ENCODE measurements around the gene CACNG7. TPM values are rescaled to one million over a fixed set of nuclear protein-coding genes. Genes with fewer than 3 reads are reported as not detected.

CACNG7 gene
- total RNA-seq, 1 experiment from 2014 or later, result not detected

- DNase-seq (ENCODE audit: low read depth, low spot score) (no peak), ATAC-seq (no peak)
- TF ChIP-seq TCF7L2 (IDR thresholded peaks at IDR 0.05; ENCODE audit: borderline replicate concordance, extremely low read depth, insufficient read depth, insufficient read length) (no peak), SIN3A (IDR thresholded peaks at IDR 0.05; ENCODE audit: low read depth) (no peak), ZNF274 (IDR thresholded peaks at IDR 0.05; ENCODE audit: low read depth, low read length) (no peak), CTCF (IDR thresholded peaks at IDR 0.05 in 2 of 3, conservative IDR thresholded peaks at IDR 0.05 in 1 of 3; ENCODE audit: borderline replicate concordance in 1 of 3, insufficient read depth in 1 of 3, low read depth in 2 of 3, low read length in 2 of 3) (no peak), YY1 (IDR thresholded peaks at IDR 0.05; ENCODE audit: extremely low read depth, insufficient replicate concordance, low read depth, low read length) (no peak), RAD21 (IDR thresholded peaks at IDR 0.05; ENCODE audit: low read depth) (no peak), CBX3 (IDR thresholded peaks at IDR 0.05; ENCODE audit: low read depth) (no peak), MAX (IDR thresholded peaks at IDR 0.05) (no peak), POLR2A (IDR thresholded peaks at IDR 0.05; ENCODE audit: borderline replicate concordance, extremely low read depth, insufficient read depth, insufficient read length) (no peak), EGR1 (IDR thresholded peaks at IDR 0.05; ENCODE audit: low read depth) (no peak), ELF1 (IDR thresholded peaks at IDR 0.05; ENCODE audit: borderline replicate concordance, low read depth) (no peak), FOSL1 (IDR thresholded peaks at IDR 0.05; ENCODE audit: low read depth) (no peak), REST (IDR thresholded peaks at IDR 0.05; ENCODE audit: low read depth) (no peak), SRF (IDR thresholded peaks at IDR 0.05; ENCODE audit: low read depth) (no peak), CEBPB (IDR thresholded peaks at IDR 0.05; ENCODE audit: low read depth) (no peak), EZH2 (IDR thresholded peaks at IDR 0.05) (no peak), POLR2AphosphoS5 (IDR thresholded peaks at IDR 0.05; ENCODE audit: low read depth, low read length) (no peak), ZBTB33 (IDR thresholded peaks at IDR 0.05; ENCODE audit: extremely low read depth, insufficient replicate concordance, low read length) (no peak)
- ChIA-PET RAD21 (ENCODE audit: low non-redundant PET in 1 of 2, low total read pairs in 2 of 2, uncharacterized antibody in 2 of 2, unreplicated experiment in 2 of 2) (no interaction called here), CTCF (no interaction called here), POLR2A (no interaction called here)
- H3K4me3 ChIP-seq (replicated peaks in 1 of 2; ENCODE audit: low read depth in 1 of 2, low read length in 2 of 2), result no peak overlapping the region
- no TSS peak for BruUV-seq (replicated peaks)
- no peak overlapping the region for H3K4me2 ChIP-seq (ENCODE audit: low read length)
- H3K27ac ChIP-seq (ENCODE audit: low read depth, low read length), result no peak overlapping the region
- no peaks in the 10 kb centered on the region for H3K79me2 ChIP-seq (ENCODE audit: insufficient read depth, low read length)
- H3K36me3 ChIP-seq (ENCODE audit: control insufficient read depth in 1 of 2, insufficient read depth in 2 of 2, low read length in 2 of 2), result no peaks in the 10 kb centered on the region
- intact Hi-C loops (cut with micrococcal nuclease), result loop anchor here (5.0 kb wide), 1 partner anchor 85 kb away; no protein-coding TSS in a partner anchor
- H3K27me3 ChIP-seq (ENCODE audit: insufficient read depth, low read length), result no peaks in the 10 kb centered on the region
- no peak overlapping the region for H2AFZ ChIP-seq (ENCODE audit: low read depth, low read length, poor library complexity, severe bottlenecking)
- peaks cover 9 to 24% of the 10 kb centered on the region in 2 experiments; a peak in 3 of 4 replicates for H3K4me1 ChIP-seq (ENCODE audit: control insufficient read depth in 1 of 2, insufficient read depth in 2 of 2, low read length in 2 of 2)
- no peaks in the 10 kb centered on the region for H4K20me1 ChIP-seq (ENCODE audit: insufficient read depth)
- H3K9ac ChIP-seq (ENCODE audit: low read length), result no peak overlapping the region
- H3K9me3 ChIP-seq (ENCODE audit: control insufficient read depth in 1 of 2, insufficient read depth in 1 of 2, low read depth in 1 of 2, low read length in 2 of 2), result no peaks in the 10 kb centered on the region
- H3K9me2 ChIP-seq (ENCODE audit: insufficient read depth), result no peaks in the 10 kb centered on the region
These were observed 11.6 kb upstream of the CACNG7 start for GRCh38 chr19:53897459-53897858.

Data from HCT116 (cell line).